H9 (cell line): Measurements from ENCODE around the gene QSER1. TPM values are rescaled to one million over a fixed set of nuclear protein-coding genes. Genes with fewer than 3 reads are reported as not detected.

Experiments
- DNase-seq: peaks from one replicate; pipeline ENCODE4 v3.0.0-alpha.2; 2017
- H2AFZ ChIP-seq: one replicate; pipeline ENCODE4 v1.6.1; 2013; ENCODE audit warnings: mild to moderate bottlenecking, low read length, control low read depth, moderate library complexity
- H2AK5ac ChIP-seq: 2 replicates; pipeline ENCODE4 v1.6.1; 2013; ENCODE audit warnings: low read length, control low read depth, mixed read lengths; ENCODE audit not compliant: insufficient read length
- H2BK120ac ChIP-seq: one replicate; pipeline ENCODE4 v1.6.1; 2013; ENCODE audit warnings: low read depth, mild to moderate bottlenecking, low read length, control low read depth, inconsistent platforms; ENCODE audit not compliant: poor library complexity, severe bottlenecking
- H2BK12ac ChIP-seq: 2 replicates; pipeline ENCODE4 v1.6.1; 2013; ENCODE audit warnings: low read length, control low read depth, mixed read lengths, low read depth; ENCODE audit not compliant: insufficient read length
- H2BK15ac ChIP-seq: 2 replicates; pipeline ENCODE4 v1.6.1; 2013; ENCODE audit warnings: low read depth, low read length, control low read depth
- H2BK20ac ChIP-seq: one replicate; pipeline ENCODE4 v1.6.1; 2013; ENCODE audit warnings: low read depth, mild to moderate bottlenecking, low read length, control low read depth, inconsistent platforms; ENCODE audit not compliant: poor library complexity, severe bottlenecking
- H2BK5ac ChIP-seq: 2 replicates; pipeline ENCODE4 v1.6.1; 2013; ENCODE audit warnings: low read length, control low read depth, mixed read lengths; ENCODE audit not compliant: insufficient read length
- H3K14ac ChIP-seq: 2 replicates; pipeline ENCODE4 v1.6.1; 2013; ENCODE audit warnings: low read length, control low read depth; ENCODE audit not compliant: insufficient read depth
- H3K18ac ChIP-seq: 2 replicates; pipeline ENCODE4 v1.6.1; 2013; ENCODE audit warnings: low read depth, mild to moderate bottlenecking, mixed read lengths, low read length, control low read depth; ENCODE audit not compliant: insufficient read length
- H3K23ac ChIP-seq: 2 replicates; pipeline ENCODE4 v1.6.1; 2013; ENCODE audit warnings: low read length, control low read depth, mixed read lengths, low read depth; ENCODE audit not compliant: insufficient read length
- H3K23me2 ChIP-seq: 2 replicates; pipeline ENCODE4 v1.6.1; 2013; ENCODE audit warnings: low read depth, mild to moderate bottlenecking, mixed read lengths, low read length, control low read depth; ENCODE audit not compliant: insufficient read length, poor library complexity, severe bottlenecking
- H3K27ac ChIP-seq: 2 replicates; pipeline ENCODE4 v1.5.1; 2013; ENCODE audit warnings: low read length, control low read depth, mixed read lengths, low read depth; ENCODE audit not compliant: insufficient read length
- H3K27me3 ChIP-seq: 2 replicates; pipeline ENCODE4 v1.6.1; 2013; ENCODE audit warnings: low read length, control low read depth, inconsistent platforms; ENCODE audit not compliant: insufficient read depth
- H3K4ac ChIP-seq: 2 replicates; pipeline ENCODE4 v1.6.1; 2013; ENCODE audit warnings: low read depth, mild to moderate bottlenecking, control low read depth, inconsistent platforms, low read length, moderate library complexity
- H3K4me1 ChIP-seq: 2 replicates; pipeline ENCODE4 v1.6.1; 2013; ENCODE audit warnings: low read length, control low read depth, inconsistent platforms; ENCODE audit not compliant: insufficient read depth
- H3K4me2 ChIP-seq: 2 replicates; pipeline ENCODE4 v1.6.1; 2013; ENCODE audit warnings: low read length, control low read depth, mixed read lengths; ENCODE audit not compliant: insufficient read length, insufficient read depth
- H3K56ac ChIP-seq: 2 replicates; pipeline ENCODE4 v1.6.1; 2013; ENCODE audit warnings: low read depth, mild to moderate bottlenecking, mixed read lengths, low read length, control low read depth; ENCODE audit not compliant: insufficient read length
- H3K79me1 ChIP-seq: 2 replicates; pipeline ENCODE4 v1.6.1; 2013; ENCODE audit warnings: low read depth, mild to moderate bottlenecking, moderate library complexity, low read length, control low read depth, inconsistent platforms; ENCODE audit not compliant: insufficient read depth, poor library complexity, severe bottlenecking
- H3K79me2 ChIP-seq: 2 replicates; pipeline ENCODE4 v1.6.1; 2013; ENCODE audit warnings: low read length, control low read depth, inconsistent platforms; ENCODE audit not compliant: insufficient read depth
- H3K9ac ChIP-seq: 2 replicates; pipeline ENCODE4 v1.6.1; 2013; ENCODE audit warnings: low read length, control low read depth, mixed read lengths; ENCODE audit not compliant: insufficient read length; ENCODE audit errors: extremely low read depth
- H3K9me3 ChIP-seq: one replicate; pipeline ENCODE4 v1.6.1; 2013; ENCODE audit warnings: low read depth, low read length, inconsistent platforms; ENCODE audit not compliant: control insufficient read depth
- H3T11ph ChIP-seq: one replicate; pipeline ENCODE4 v1.6.1; 2013; ENCODE audit warnings: mild to moderate bottlenecking, low read length, control low read depth, inconsistent platforms
- H4K20me1 ChIP-seq: one replicate; pipeline ENCODE4 v1.6.1; 2013; ENCODE audit not compliant: control insufficient read depth, insufficient read length, insufficient read depth
- H4K5ac ChIP-seq: 2 replicates; pipeline ENCODE4 v1.6.1; 2013; ENCODE audit warnings: low read depth, mild to moderate bottlenecking, mixed read lengths, low read length, control low read depth; ENCODE audit not compliant: insufficient read length
- H4K8ac ChIP-seq: replicated peaks from 2 replicates; pipeline ENCODE4 v1.6.1; 2013; ENCODE audit warnings: low read length, control low read depth, mixed read lengths, low read depth; ENCODE audit not compliant: insufficient read length
- H4K91ac ChIP-seq: 2 replicates; pipeline ENCODE4 v1.6.1; 2013; ENCODE audit warnings: low read depth, mild to moderate bottlenecking, moderate library complexity, mixed read lengths, low read length, control low read depth; ENCODE audit not compliant: insufficient read length
- H3K27ac Mint-ChIP-seq, 3 experiments: 2 replicates in 2 of 3; 3 replicates in 1 of 3; pipeline ENCODE4 v1.8.0; 2020 to 2021; ENCODE audit warnings: mixed read lengths in 3 of 3, mild to moderate bottlenecking in 1 of 3, moderate library complexity in 1 of 3
- H3K27me3 Mint-ChIP-seq: 2 replicates; pipeline ENCODE4 v1.8.0; 2021; ENCODE audit warnings: low read depth, mild to moderate bottlenecking, moderate library complexity, mixed read lengths
- H3K36me3 Mint-ChIP-seq, 3 experiments: 2 replicates in 2 of 3; 3 replicates in 1 of 3; pipeline ENCODE4 v1.8.0; 2020 to 2021; ENCODE audit warnings: low read depth in 3 of 3, mixed read lengths in 3 of 3; ENCODE audit not compliant: insufficient read depth in 1 of 3
- H3K4me1 Mint-ChIP-seq, 2 experiments: 2 replicates each; pipeline ENCODE4 v1.8.0; 2020; ENCODE audit warnings: mixed read lengths in 2 of 2
- H3K4me3 Mint-ChIP-seq, 2 experiments: 2 replicates in 1 of 2; 3 replicates in 1 of 2; pipeline ENCODE4 v1.8.0; 2020 to 2021; ENCODE audit warnings: mild to moderate bottlenecking in 2 of 2, mixed read lengths in 2 of 2, moderate library complexity in 1 of 2
- H3K9me3 Mint-ChIP-seq, 2 experiments: 2 replicates in 1 of 2; 3 replicates in 1 of 2; pipeline ENCODE4 v1.8.0; 2020; ENCODE audit warnings: mild to moderate bottlenecking in 2 of 2, mixed read lengths in 2 of 2, moderate library complexity in 1 of 2
- WGBS: extraction: QIAGEN DNeasy Blood & Tissue Kit; methylation state at CpG from one replicate; pipeline ENCODE4 v1.1.7; 2013; ENCODE audit warnings: missing lambda C conversion rate, low lambda C conversion rate, mixed read lengths; ENCODE audit not compliant: insufficient read length; ENCODE audit errors: extremely low coverage; 5-methylcytosine and 5-hydroxymethylcytosine counted together
- total RNA-seq: library from RNA; stranded (reverse); gene quantifications from 2 replicates; pipeline ENCODE4 v1.2.1, GENCODE V29; 2021
- TF ChIP-seq, protein P1 (sequence below): fragments of 200-600 bp; sonication (generic); conservative IDR thresholded peaks from 3 replicates; pipeline ENCODE4 v1.8.0; 2021; ENCODE audit warnings: antibody characterized with exemption, mild to moderate bottlenecking

QSER1 gene
- total RNA-seq, 1 experiment from 2014 or later, result 139 TPM

DNA sequence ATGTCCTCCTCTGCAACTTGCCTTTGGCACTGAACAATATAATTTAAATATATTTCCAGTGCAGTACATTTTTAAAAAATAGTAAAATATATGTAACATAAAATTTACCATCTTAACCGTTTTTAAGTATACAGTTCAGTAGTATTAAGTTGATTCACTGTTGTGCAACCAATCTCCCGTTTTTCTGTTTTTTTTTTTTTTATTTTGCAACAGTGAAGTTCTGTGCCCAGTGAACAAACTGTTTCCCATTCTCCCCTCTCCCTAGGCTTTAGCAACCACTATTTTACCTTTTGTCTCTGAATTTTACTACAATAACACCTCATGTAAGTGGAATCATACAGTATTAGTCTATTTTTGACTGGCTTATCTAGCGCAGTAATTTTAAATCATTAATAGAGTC, 49.1 kb upstream of the QSER1 start:
- no peak overlapping the region for H3K4me2 ChIP-seq
- H3K23ac ChIP-seq, result no peak overlapping the region
- TF ChIP-seq, protein P1, sequence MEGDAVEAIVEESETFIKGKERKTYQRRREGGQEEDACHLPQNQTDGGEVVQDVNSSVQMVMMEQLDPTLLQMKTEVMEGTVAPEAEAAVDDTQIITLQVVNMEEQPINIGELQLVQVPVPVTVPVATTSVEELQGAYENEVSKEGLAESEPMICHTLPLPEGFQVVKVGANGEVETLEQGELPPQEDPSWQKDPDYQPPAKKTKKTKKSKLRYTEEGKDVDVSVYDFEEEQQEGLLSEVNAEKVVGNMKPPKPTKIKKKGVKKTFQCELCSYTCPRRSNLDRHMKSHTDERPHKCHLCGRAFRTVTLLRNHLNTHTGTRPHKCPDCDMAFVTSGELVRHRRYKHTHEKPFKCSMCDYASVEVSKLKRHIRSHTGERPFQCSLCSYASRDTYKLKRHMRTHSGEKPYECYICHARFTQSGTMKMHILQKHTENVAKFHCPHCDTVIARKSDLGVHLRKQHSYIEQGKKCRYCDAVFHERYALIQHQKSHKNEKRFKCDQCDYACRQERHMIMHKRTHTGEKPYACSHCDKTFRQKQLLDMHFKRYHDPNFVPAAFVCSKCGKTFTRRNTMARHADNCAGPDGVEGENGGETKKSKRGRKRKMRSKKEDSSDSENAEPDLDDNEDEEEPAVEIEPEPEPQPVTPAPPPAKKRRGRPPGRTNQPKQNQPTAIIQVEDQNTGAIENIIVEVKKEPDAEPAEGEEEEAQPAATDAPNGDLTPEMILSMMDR, result no peak
- no peaks in the 10 kb centered on the region for H3K9me3 Mint-ChIP-seq
- no peaks in the 10 kb centered on the region for H3K27me3 ChIP-seq
- no peak overlapping the region for H3K27ac ChIP-seq
- H2AK5ac ChIP-seq, result no peak overlapping the region
- no peak overlapping the region for H3K14ac ChIP-seq
- H3K4ac ChIP-seq, result no peak overlapping the region
- no peak overlapping the region for H4K91ac ChIP-seq
- no peak overlapping the region for H2BK20ac ChIP-seq
- no peak overlapping the region for H3K9ac ChIP-seq
- no peaks in the 10 kb centered on the region for H3K79me2 ChIP-seq
- WGBS, result no CpG with 5 or more reads among the region's 3 CpGs
- H3K18ac ChIP-seq, result no peak overlapping the region
- no peak overlapping the region for H3T11ph ChIP-seq
- no peak overlapping the region for H2AFZ ChIP-seq
- no peaks in the 10 kb centered on the region for H3K79me1 ChIP-seq
- peak overlapping the region in 1 of 3 experiments; percentile 10; a peak in 1 of 7 replicates for H3K27ac Mint-ChIP-seq
- no peak overlapping the region for H2BK120ac ChIP-seq
- DNase-seq, result no peak
- H4K5ac ChIP-seq, result no peak overlapping the region
- no peak overlapping the region for H4K8ac ChIP-seq
- no peaks in the 10 kb centered on the region for H3K27me3 Mint-ChIP-seq
- no peaks in the 10 kb centered on the region for H3K36me3 Mint-ChIP-seq
- no peaks in the 10 kb centered on the region for H3K9me3 ChIP-seq
- H3K4me1 ChIP-seq, result no peaks in the 10 kb centered on the region
- no peak overlapping the region for H2BK12ac ChIP-seq
- no peaks in the 10 kb centered on the region for H4K20me1 ChIP-seq
- H2BK5ac ChIP-seq, result no peak overlapping the region
- H3K4me3 Mint-ChIP-seq, result no peak overlapping the region
- H3K4me1 Mint-ChIP-seq, result peaks cover 0 to 11% of the 10 kb centered on the region in 2 experiments; a peak in 2 of 4 replicates
- no peak overlapping the region for H2BK15ac ChIP-seq
- no peaks in the 10 kb centered on the region for H3K23me2 ChIP-seq
- no peak overlapping the region for H3K56ac ChIP-seq
